Panc1 (cell line): Measurements from ENCODE around the gene VAPB.

ENCODE experiments used
- CTCF ChIP-seq: fragments of 450-650 bp; IDR thresholded peaks from 2 replicates; pipeline ENCODE4 v1.5.1; 2017; ENCODE audit warnings: mild to moderate bottlenecking
- POLR2AphosphoS5 ChIP-seq: IDR thresholded peaks from 2 replicates; pipeline ENCODE4 v1.6.1; 2012; ENCODE audit warnings: mild to moderate bottlenecking, low read depth, low read length, moderate library complexity
- REST ChIP-seq, 2 experiments: IDR thresholded peaks; 2 replicates each; pipeline ENCODE4 v1.6.1; 2011 to 2012; ENCODE audit warnings: low read depth in 2 of 2, control low read depth in 1 of 2, low read length in 1 of 2, mild to moderate bottlenecking in 1 of 2, moderate library complexity in 1 of 2; ENCODE audit not compliant: insufficient read depth in 1 of 2
- SIN3A ChIP-seq: IDR thresholded peaks from 2 replicates; pipeline ENCODE4 v1.6.1; 2012; ENCODE audit warnings: low read depth, mild to moderate bottlenecking, low read length, moderate library complexity, borderline replicate concordance; ENCODE audit not compliant: insufficient read depth

GRCh38 chr20:58398254-58398653 is 9.2 kb downstream of the VAPB start:
- TF ChIP-seq POLR2AphosphoS5 (no peak), REST (IDR thresholded peaks at IDR 0.05; ENCODE audit: insufficient read depth in 1 of 2, low read depth in 2 of 2, low read length in 1 of 2) (no peak), CTCF (no peak), SIN3A (no peak)
